A549 (cell line): ENCODE results near the gene TSSC4.

ENCODE experiments used
- EP300 ChIP-seq, 2 experiments: fragments of >200 bp; sonication (Bioruptor Twin); formaldehyde crosslinking; IDR thresholded peaks; 2 replicates in 1 of 2; 3 replicates in 1 of 2; pipeline ENCODE4 v1.6.1; 2016 to 2017
- JUN ChIP-seq, 2 experiments: fragments of >200 bp; sonication (Bioruptor Twin); formaldehyde crosslinking; IDR thresholded peaks; 2 replicates in 1 of 2; 3 replicates in 1 of 2; pipeline ENCODE4 v1.6.1; 2016 to 2017
- KDM1A ChIP-seq: fragments of 200-600 bp; sonication (generic); IDR thresholded peaks from 2 replicates; pipeline ENCODE4 v1.6.1; 2016; ENCODE audit warnings: low read depth, mild to moderate bottlenecking
- POLR2A ChIP-seq: IDR thresholded peaks from 2 replicates; pipeline ENCODE4 v1.6.1; 2012; ENCODE audit warnings: mild to moderate bottlenecking, low read length
- RCOR1 ChIP-seq: fragments of 150-350 bp; IDR thresholded peaks from 2 replicates; pipeline ENCODE4 v1.6.1; 2014; ENCODE audit warnings: antibody characterized with exemption, low read length, low read depth
- SMC3 ChIP-seq: fragments of >200 bp; sonication (Bioruptor Twin); formaldehyde crosslinking; IDR thresholded peaks from 3 replicates; pipeline ENCODE4 v1.6.1; 2018; ENCODE audit warnings: inconsistent platforms
- TF ChIP-seq, protein P1 (sequence below): fragments of >200 bp; sonication (Bioruptor Twin); formaldehyde crosslinking; IDR thresholded peaks from 3 replicates; pipeline ENCODE4 v1.5.1; 2016
- TF ChIP-seq, protein P2 (sequence below): fragments of >200 bp; sonication (Bioruptor Twin); formaldehyde crosslinking; IDR thresholded peaks from 3 replicates; pipeline ENCODE4 v1.6.1; 2016

DNA sequence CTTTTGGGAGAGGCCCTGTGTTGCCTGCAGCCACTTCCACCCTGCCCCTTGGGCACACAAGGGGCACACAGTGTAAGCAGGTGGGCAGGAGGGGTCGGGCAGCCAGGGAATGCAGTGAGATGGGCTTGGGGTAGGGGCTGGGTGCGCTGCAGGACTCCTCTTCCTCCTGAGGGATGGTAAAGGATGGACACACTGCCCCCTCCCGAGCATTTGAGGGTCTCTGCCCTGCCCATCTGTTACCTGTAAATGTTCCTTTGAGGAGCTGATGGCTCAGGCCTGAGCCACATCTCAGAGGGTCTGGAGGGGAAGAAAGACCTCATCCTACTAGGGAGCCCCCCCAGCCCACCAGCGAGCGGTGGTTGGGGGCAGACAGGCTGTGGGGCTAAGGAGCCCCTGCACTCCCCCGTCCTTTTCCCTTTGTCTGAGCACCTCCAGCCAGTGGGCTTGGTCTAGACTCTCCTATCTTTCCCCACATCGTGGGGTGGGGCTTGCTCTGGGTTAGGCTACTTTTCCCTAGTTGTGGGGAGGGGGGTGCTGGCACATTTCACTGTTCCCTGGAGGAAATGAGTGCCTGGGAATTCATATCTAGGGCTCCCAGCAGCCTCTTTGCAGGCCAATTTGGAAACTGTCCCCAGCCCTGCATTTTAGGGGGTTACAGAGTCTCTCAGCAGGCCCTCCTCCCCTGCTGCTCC is 1.7 kb upstream of the TSSC4 start:
- TF ChIP-seq RCOR1 (no peak), POLR2A (no peak), SMC3 (no peak), KDM1A (no peak), EP300 (IDR thresholded peaks at IDR 0.05) (no peak), JUN (IDR thresholded peaks at IDR 0.05) (no peak)
- TF ChIP-seq, protein P1, sequence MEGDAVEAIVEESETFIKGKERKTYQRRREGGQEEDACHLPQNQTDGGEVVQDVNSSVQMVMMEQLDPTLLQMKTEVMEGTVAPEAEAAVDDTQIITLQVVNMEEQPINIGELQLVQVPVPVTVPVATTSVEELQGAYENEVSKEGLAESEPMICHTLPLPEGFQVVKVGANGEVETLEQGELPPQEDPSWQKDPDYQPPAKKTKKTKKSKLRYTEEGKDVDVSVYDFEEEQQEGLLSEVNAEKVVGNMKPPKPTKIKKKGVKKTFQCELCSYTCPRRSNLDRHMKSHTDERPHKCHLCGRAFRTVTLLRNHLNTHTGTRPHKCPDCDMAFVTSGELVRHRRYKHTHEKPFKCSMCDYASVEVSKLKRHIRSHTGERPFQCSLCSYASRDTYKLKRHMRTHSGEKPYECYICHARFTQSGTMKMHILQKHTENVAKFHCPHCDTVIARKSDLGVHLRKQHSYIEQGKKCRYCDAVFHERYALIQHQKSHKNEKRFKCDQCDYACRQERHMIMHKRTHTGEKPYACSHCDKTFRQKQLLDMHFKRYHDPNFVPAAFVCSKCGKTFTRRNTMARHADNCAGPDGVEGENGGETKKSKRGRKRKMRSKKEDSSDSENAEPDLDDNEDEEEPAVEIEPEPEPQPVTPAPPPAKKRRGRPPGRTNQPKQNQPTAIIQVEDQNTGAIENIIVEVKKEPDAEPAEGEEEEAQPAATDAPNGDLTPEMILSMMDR, result no peak
- TF ChIP-seq, protein P2, sequence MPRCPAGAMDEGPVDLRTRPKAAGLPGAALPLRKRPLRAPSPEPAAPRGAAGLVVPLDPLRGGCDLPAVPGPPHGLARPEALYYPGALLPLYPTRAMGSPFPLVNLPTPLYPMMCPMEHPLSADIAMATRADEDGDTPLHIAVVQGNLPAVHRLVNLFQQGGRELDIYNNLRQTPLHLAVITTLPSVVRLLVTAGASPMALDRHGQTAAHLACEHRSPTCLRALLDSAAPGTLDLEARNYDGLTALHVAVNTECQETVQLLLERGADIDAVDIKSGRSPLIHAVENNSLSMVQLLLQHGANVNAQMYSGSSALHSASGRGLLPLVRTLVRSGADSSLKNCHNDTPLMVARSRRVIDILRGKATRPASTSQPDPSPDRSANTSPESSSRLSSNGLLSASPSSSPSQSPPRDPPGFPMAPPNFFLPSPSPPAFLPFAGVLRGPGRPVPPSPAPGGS, result no peak
